NCI-H1694 (cell line): Measurements from ENCODE around the gene DAB2.

ENCODE experiments used
- DNase-seq: peaks from one replicate; lab custom pipeline; 2025; lab: John Stamatoyannopoulos, UW

DAB2 gene

DNA sequence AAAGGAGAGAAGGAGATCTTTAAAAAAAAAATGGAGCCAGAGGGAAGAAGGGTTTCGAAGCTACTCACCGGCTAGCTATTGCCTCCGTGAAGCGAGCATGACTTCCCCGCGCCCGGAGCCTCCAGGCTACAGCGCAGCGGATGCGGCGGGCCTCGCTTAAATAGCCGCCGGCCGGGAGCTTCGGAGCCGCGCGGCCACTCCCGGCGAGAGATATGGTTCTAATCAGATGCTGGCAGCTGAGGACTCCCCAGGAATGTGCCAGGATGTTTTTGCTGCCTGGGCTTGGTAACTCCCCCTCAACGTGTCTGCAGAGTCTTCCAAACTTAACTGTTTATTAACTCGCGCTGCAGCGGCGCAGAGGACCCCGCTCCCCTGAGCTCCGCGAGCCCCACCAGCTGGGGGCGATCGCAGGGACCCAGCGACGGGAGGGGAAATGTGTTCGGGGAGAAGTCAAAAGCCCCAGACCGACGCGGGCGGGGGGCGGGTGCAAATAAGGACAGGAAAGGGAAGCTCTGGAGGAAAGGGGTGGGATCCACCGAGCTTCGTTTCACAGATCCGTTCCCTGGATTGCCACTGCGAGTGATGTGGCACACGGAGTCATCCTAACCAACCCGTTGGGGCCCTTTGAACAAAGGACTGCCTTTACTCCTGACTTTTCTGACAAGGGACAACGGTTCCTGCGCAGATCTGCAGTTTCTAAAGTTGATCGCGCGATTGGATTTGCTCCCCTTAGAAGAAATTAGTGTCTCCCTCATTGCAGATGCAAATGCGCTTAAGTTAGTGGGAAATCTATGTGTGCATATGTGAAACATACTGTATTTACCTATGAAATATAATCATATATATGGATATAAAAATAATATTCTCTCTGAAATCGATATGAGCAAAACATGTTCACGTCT is at the start of gene DAB2:
DAB2 (minus strand) TSS at position 245 of the 902 bp plus-strand sequence. CDS start 30,660 bp downstream, outside the sequence.
- no peak for DNase-seq

DNA sequence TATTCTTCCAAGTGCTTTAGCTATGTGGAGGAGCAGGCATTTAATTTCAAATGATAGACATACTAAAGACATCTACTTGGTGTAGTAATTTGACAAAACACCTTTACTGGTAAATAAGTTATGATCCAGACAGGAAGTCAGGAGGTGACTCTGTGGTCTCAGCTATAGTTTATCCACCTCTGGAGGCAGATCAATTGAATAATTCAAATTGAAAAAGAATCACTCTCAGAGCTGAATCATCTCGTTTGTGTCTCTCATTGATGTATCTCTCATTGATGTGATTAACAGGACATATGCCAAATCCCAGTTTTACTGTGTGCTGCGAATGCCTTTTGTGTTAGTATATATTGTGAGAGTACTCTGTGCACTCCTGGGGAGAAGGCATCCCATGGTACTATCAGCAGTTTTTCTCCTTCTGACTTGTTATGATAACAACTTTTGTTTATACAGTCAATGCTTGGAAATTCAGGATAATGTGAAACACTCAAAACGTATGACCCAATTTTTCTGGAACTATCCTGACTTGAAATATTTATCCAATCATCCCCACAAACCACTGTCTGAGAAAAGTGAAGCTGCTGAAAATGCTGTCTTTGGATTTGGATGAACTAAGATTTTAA is 48.5 kb upstream of the DAB2 start:
- no peak for DNase-seq

DNA sequence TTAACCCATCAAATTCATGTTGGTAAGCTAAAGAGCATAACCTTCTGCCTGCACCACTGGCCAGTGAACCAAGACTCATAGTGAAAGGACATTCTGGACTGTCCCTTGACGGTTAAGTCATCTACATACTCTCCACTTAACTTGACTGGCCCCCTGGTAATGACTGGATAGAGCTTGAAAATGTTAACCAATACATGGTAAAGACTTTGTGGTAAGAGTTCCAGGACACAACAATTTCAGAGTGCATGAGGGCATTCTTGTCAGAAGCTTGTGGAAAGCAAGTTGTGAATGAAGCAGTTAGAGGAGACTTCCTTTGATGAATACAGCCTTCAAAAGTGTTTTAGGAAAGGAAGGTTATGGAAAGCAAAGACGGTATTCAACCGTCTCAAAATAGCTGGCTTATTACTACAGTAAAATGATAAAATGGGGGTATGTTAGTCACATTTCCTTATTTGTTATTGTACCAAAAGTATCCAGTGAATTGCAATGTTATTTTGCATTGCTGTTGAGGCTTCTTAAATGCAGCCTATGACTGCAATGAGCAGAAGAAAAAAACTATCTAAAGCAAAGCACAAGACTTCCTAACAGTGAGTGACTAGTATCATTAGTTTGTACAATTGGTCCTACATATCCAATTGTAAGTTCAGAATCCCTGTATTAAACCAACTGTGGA is 47.2 kb upstream of the DAB2 start:
- DNase-seq = no peak

DNA sequence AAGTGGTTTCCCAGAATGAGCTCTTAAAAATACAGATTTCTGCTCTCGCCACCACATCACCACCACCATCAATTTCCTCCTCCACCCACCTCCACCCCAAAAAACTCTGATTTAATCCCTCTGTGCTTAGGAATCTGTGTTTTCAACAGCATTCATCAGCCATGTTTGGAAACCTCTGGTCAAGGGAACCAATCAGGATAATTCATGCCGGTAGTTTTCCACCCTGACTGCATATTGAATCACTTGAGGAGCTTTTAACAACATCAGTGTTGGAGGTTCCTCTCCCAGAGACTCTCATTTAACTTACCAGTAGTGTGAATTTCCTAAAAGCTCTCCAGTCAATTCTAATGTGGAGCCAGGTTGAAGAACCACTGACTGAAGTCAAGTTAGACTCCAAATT is 46.0 kb upstream of the DAB2 start:
- no peak for DNase-seq

DNA sequence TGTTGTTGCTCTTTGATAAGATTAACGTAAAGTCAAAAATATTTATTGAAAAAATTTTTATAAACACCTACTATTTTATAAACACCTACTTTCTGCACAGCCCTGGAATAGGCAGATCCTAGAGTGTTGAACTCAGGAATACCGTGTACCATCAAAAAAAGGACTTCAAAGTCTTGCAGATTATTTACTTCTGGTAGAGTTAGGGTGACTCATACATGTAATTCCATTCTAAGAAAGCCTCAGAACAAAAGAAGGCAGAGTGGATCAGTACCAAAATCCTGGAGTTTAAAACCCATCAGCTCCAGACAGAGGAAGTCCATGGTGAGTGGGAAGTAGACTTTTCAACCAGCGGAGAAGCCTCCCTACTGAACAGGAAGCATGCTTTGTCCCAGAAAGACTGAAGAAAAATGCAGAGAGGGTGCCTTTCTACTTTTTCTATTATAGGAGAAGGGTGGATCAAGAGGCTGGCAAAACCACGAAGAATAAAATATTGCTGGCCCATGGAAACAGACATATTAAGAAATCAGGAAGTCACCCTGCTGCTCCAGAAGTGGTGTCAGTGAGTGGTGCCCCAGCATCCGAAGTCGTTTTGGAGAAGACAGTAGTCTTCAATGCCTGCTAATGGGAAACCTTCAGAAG is 45.1 kb upstream of the DAB2 start:
- DNase-seq = no peak

DNA sequence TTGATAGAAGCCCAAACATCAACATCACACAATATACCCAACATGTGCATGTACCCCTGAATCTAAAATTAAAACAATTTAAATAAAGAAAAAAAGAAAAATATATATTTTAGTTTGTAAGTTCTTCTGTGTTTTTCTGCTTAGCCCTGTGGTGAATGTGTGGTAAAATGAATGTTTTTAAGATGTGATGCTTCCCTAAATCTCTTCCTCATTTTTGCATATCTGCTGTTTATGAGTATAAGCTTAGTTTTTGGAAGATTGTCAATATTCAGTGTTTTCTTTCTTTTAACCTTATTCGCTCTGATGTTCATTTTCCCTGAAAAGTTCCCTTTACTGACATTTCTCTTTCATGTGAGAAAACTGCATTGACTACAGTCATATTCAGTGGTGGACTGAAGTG is 44.4 kb upstream of the DAB2 start:
- DNase-seq = no peak

DNA sequence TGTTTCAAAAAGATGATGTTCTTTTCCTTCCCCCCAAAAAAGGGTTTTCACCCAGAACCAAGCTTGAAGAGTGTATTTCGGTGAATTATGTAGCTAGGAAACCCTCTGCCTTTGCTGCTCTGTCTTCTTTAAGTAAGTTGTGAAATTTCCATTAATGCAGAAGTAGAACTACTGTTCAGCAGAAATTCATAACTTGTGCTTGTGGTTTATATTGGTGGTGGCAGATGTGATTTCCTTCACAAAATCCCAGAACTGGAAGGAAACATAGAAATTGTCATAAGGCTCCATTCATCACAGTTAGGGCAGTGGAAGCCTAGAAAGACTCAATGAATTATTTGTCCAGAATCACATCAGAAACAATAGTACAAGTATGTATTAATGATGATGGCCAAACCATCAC is 42.1 kb upstream of the DAB2 start:
- DNase-seq = no peak

DNA sequence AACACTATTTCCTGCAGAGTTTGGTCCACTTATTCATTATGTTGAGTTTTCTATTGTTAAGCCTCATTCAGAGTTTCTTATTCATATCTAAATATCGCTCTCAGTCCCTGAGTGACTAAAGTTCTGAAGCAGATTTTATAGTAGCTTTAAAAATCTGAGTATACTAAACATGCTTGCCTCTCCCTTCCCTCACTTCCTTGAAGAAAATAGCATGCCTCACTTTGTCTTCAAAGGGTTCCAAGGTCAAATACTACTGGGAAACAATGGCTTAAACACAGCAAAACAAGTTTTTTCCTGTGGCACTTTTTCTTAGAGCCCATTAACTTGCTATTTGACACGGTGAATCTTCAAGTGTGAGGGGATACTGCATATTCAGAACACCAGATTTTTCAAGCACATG is 41.1 kb upstream of the DAB2 start:
- no peak for DNase-seq

DNA sequence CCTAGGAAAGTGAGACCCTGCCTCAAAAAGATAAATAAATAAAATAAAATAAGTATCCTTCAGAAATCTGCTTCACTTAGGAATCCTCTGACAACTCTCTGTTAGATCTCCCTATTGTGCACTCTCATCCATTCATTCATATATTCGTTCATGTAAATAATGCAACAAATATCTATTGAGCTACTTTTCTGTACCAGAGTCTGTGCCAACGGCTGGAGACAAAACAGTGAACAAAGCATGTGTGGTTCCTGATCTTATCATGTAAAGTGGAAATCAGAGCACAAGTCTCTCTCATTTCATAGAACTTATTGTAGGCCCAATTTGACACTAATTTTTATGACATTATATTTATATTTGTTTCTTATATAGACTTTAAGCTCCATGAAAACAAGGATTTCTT is 40.3 kb upstream of the DAB2 start:
- DNase-seq = no peak

DNA sequence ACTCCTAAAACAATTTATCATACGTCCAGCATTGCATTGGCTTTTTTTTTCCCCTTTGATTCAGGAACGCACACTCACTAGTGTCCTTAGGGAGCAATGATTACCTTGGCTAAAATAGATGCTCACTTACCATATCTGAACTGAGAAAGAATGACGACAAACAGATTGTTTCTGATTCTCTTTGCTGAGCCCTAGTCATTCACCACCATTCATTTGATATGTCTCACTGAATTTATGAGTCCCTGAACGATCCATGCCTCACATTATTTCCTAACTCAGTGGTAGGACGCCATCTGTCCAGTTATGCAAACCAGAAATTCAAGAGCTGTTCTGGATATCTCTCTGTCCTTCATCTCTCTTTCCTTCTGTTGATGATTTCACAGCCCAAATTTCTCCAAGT is 39.3 kb upstream of the DAB2 start:
- DNase-seq = no peak

DNA sequence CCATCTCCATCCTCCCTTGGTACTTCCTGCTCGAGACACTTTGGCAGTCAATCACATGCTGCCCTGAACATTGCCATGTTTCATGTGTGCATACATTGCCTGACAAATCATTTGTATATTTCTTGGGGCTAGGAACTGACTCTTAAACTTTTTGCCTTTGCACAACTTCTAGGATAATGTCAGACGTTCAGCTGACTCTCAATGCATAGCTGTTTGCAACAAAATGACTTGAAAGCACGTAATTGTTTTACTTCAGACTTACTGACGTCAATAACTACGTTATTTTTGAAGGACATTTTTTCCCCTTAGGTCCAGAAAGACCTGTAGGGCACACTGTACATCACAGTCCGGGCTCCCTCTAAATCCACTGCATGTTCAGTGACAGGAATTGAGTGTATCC is 37.4 kb upstream of the DAB2 start:
- no peak for DNase-seq

DNA sequence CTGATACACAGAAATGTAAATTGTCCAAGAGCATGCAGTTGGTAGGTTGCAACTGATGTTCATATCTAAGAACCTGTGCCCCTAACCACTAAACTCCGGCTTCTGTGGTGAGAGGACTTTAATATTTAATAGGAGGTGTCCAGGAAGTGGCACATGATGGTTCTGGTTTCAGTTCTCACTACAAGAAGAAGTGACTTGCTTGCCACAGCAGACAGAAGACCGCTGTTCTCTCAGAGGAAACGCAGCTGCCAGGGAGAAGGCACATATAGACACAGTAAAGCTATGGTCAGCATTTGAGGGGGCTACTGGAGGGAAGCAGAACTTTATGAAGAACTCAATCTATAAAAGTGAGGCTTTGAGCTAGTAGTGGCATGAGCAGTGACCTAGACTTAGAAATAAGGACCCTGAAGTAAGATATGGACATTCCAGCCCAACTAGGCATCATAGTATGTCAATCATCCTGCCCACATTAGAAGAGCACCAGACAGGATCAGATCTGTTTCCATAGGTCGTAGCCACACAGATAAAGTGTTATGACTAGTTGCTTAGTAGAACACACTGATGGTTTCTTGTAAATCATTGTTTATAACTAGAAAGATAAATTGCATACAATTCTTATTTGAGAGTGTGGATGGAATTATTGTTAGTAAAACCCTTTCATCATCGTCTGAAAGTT is 36.4 kb upstream of the DAB2 start:
- DNase-seq = no peak

DNA sequence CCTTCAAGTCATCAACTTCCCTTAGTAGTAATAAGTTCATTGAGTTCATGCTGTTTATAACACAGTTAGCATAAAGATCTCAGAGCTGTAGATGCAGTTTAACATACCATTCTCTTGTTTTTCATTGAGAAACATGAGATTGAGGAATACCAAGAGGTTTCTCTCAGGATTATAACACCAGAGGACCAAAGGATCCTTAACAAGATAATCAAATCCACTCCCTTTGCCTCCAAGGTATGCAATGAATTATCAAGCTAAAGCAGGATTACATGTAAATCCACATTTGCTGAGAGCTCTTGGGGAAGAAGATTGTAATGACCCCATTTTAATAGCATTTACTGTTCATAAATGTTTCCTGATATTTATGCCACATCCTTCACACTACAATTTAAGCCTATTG is 35.1 kb upstream of the DAB2 start:
- no peak for DNase-seq

DNA sequence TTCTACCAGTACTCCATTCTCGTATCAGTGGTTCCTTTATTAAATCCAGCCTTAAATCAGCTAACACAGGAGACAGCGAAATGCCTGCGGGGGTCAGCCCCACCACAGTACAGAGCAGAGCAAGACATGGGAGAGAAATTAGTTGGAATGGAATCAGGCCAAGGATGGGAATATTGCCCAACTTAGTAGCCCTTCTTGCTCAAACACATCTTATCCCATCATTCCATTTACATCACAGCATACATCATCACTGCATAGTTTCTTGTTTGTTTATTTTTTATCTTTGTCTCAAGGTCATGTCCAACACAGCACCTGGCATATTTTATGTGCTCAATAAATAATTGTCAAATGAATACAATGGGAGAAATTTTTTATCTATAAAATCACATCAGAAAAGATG is 34.3 kb upstream of the DAB2 start:
- no peak for DNase-seq

DNA sequence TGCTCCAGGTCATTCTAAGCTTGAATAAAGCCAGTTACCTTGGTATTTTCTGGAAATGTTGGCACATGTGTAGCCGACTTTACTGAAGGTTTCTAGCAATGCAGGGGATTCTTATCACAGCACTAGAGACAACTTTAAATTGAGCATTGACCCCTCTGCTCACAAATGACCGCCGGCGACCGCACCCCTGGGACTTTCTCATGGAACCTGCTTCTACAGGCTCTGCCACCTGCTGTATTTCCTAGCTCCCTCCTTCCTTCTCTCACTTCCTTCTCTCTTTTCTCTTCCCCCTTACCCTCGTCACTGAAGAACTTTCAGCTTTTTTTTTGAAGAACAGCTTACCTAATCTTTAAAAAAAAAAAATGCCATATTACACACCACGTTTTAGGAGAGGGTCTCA is 30.9 kb upstream of the DAB2 start:
- no peak for DNase-seq

DNA sequence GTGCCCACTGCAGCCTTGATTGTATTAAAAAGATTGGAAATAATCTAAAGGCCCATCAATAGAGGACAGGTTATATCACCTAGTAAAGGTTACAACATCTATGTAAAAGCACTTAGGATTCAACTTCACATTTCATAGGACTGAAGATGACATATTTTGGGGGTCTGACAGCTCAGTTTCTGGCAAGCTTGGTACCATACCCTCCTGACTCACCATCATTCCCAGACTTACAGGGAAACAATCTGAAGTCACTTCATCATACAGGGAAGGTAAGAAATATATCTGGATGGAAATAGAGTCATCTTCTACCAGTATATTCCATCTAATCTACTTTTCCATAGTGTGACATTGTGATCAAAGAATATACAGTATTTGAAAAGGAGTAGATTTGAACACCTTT is 28.8 kb upstream of the DAB2 start:
- DNase-seq = no peak

DNA sequence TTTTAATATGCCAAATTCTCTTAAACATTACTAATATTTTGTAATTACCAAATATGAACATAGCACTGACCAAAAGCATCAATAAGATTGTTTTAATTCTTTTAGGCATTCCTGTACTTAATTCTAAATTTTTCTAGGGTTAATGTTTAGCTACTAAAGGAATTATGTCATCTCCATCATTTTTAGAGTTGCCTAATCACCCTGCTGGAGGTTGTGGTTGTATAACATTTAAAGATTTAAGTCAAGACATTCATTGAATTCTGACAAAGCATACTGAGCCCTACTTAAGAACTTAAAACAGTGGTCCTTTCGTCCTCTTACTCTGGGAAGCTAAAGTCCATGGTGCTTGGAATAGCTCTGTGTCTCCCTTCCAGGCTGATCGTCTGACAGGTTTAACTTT is 28.1 kb upstream of the DAB2 start:
- no peak for DNase-seq

DNA sequence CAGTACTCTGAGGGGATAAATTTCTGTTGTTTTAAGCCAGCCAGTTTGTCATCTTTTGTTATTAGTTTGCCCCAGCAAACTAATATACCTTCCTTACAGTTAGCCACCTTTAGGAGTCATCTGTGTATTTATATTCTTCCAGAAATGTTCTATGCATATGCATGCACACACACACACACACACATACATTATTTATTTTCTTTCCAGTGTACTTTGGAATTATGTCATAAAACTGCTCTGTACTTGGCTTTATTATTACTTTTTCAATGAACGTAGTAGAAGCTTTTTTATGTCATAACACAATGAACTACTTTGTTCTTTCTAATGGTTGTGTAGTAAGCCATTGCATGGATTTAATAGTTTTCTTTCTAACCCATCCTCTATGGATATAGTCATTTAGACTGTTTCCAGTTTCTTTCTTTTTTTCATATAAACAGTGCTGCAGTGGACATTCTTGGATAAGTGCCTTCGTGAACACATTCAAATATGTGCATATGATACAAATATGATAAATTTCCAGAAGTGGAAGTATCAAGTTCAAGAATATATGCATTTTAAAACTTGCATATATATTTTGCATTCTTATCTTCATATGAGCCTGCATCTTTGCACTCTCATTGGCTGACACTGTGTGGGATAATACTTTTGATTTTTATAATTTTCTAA is 26.6 kb upstream of the DAB2 start:
- DNase-seq = no peak

DNA sequence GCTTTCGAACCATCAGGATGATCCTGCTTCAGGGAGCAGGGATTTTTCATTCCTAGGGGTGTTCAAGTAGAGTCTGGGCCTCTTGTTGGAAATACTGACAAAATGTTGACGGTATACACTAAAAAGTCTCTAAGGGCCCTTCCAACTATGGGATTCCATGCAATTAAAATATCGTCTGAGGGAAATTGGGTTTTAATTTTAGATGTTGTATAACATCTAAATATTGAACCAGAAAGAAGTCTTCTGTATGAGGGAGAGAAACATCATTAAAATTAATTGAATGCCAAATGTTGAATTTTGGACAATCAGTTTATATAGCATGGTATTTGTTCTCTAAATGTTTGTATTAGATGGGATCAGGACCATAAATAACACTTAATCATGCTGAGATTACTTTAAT is 25.7 kb upstream of the DAB2 start:
- no peak for DNase-seq

DNA sequence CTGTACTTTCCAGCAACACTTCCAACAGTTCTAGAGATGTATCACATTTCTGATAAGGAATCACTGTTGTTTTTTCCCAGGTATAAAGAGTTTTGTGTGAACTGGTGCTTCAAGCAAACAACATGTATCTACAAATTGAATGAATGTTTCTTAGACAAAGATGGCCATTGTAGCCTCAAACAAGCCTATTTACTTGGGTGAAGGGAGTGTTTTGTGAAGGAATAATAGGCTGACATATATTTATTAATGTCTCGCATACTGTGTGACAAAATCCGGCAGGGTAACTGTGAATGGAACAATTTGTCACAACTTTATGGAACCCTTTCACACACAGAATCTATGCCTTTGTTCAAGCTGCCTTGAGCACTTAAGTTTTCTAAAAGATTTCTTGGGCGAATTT is 24.8 kb upstream of the DAB2 start:
- no peak for DNase-seq

DNA sequence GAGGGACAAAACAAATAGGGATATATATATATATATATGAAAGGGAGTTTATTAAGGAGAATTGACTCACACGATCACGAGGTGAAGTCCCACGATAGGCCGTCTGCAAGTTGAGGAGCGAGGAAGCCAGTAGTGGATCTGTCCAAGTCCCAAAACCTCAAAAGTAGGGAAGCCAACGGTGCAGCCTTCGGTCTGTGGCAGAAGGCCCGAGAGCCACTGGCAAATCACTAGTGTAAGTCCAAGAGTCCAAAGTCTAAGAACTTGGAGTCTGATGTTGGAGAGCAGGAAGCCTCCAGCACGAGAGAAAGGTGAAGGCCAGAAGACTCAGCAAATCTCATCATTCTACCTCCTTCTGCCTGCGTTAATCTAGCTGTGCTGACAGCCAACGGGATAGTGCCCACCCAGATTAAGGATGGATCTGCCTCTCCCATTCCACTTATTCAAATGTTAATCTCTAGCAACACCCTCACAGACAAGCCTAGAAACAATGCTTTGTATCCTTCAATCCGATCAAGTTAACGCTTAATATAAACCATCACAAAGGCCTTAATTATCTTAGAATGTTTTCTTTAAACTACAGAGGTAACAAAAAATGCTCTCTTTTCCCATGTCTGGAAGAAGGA is 23.8 kb upstream of the DAB2 start:
- no peak for DNase-seq
